Measurements from ENCODE around the gene GPR176.

Gene GPR176

GRCh38 chr15:39892418-39892817 is 27.6 kb downstream of the GPR176 start:
- WGBS (ENCODE audit: insufficient coverage, insufficient read length), result no CpG with 5 or more reads among the region's 5 CpGs
- no peaks in the 10 kb centered on the region; the same call in 1 of the 2 replicates for H3K36me3 ChIP-seq (ENCODE audit: control insufficient read depth, insufficient read depth, low read length)
- no peak overlapping the region for H3K27ac ChIP-seq (ENCODE audit: low read length)
- H3K27me3 ChIP-seq (ENCODE audit: control insufficient read depth, insufficient read depth, low read length), result no peaks in the 10 kb centered on the region
- H3K4me1 ChIP-seq (ENCODE audit: control insufficient read depth, insufficient read depth, low read length), result peaks cover 5% of the 10 kb centered on the region; the same call in 1 of the 2 replicates
- no peak for DNase-seq (ENCODE audit: low read depth, low spot score)
- no peaks in the 10 kb centered on the region for H3K9me3 ChIP-seq (ENCODE audit: control insufficient read depth, insufficient read depth, low read length)
- H3K4me3 ChIP-seq (ENCODE audit: low read length), result no peak overlapping the region

DNA sequence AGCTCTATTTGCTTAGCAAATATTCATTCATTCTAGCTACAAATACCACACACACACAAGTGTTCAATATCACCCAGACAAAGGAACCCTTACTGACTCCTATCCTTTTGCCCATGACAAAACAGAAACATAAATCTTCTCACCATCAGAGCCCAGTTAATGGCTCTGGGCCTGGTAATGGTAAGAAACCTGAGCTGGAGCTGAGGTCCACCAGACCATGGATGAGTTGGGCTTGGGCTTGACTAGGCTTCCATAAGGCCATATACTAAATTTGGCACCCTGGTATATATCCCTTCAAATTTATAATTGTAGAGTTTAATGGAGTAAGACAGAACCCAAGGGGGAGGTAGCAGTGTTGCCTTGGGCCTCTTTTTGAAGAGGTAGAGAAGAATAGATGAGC is 29.4 kb downstream of the GPR176 start:
- H3K9me3 ChIP-seq (ENCODE audit: control insufficient read depth, insufficient read depth, low read length), result no peaks in the 10 kb centered on the region
- DNase-seq (ENCODE audit: low read depth, low spot score), result no peak
- H3K4me3 ChIP-seq (ENCODE audit: low read length), result no peak overlapping the region
- H3K27ac ChIP-seq (ENCODE audit: low read length), result no peak overlapping the region
- peaks cover 9% of the 10 kb centered on the region; the same call in 1 of the 2 replicates for H3K4me1 ChIP-seq (ENCODE audit: control insufficient read depth, insufficient read depth, low read length)
- no peaks in the 10 kb centered on the region for H3K36me3 ChIP-seq (ENCODE audit: control insufficient read depth, insufficient read depth, low read length)
- no peaks in the 10 kb centered on the region for H3K27me3 ChIP-seq (ENCODE audit: control insufficient read depth, insufficient read depth, low read length)

DNA sequence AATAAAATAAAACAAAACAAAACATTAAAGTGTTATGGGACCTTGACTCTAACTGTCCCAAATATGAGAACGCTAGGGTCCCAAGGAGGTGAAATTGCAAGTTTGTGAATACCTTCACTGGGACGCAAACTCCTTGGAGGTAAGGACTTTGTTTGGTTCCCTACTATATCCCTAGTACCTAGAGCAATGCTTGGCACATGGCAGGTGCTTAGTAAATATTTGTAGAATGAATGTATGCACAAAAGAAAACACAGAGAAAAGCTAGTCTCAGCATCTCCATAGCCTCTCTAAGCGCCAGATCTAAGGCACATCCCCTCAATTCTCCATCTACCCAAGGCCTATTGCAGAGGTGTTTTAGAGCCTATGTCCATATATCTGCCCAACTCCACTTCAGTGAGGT is 30.5 kb downstream of the GPR176 start:
- WGBS (ENCODE audit: insufficient coverage, insufficient read length), result no CpG with 5 or more reads among the region's 3 CpGs
- H3K27ac ChIP-seq (ENCODE audit: low read length), result peak overlapping the region; percentile 24
- no peaks in the 10 kb centered on the region for H3K9me3 ChIP-seq (ENCODE audit: control insufficient read depth, insufficient read depth, low read length)
- H3K4me3 ChIP-seq (ENCODE audit: low read length), result no peak overlapping the region
- no peaks in the 10 kb centered on the region for H3K36me3 ChIP-seq (ENCODE audit: control insufficient read depth, insufficient read depth, low read length)
- no peak for DNase-seq (ENCODE audit: low read depth, low spot score)
- H3K4me1 ChIP-seq (ENCODE audit: control insufficient read depth, insufficient read depth, low read length), result peaks cover 10% of the 10 kb centered on the region; the same call in 1 of the 2 replicates
- no peaks in the 10 kb centered on the region for H3K27me3 ChIP-seq (ENCODE audit: control insufficient read depth, insufficient read depth, low read length)

- H3K27me3 ChIP-seq (ENCODE audit: control insufficient read depth, insufficient read depth, low read length), result no peaks in the 10 kb centered on the region
- H3K27ac ChIP-seq (ENCODE audit: low read length), result peak overlapping the region; percentile 91
- DNase-seq (ENCODE audit: low read depth, low spot score), result no peak
- WGBS (ENCODE audit: insufficient coverage, insufficient read length), result no CpG with 5 or more reads among the region's 2 CpGs
- H3K36me3 ChIP-seq (ENCODE audit: control insufficient read depth, insufficient read depth, low read length), result no peaks in the 10 kb centered on the region
- no peaks in the 10 kb centered on the region for H3K9me3 ChIP-seq (ENCODE audit: control insufficient read depth, insufficient read depth, low read length)
- peaks cover 14% of the 10 kb centered on the region; the same call in 1 of the 2 replicates for H3K4me1 ChIP-seq (ENCODE audit: control insufficient read depth, insufficient read depth, low read length)
- H3K4me3 ChIP-seq (ENCODE audit: low read length), result no peak overlapping the region
Observed at GRCh38 chr15:39888809-39889208, 31.3 kb downstream of the GPR176 start.

DNA sequence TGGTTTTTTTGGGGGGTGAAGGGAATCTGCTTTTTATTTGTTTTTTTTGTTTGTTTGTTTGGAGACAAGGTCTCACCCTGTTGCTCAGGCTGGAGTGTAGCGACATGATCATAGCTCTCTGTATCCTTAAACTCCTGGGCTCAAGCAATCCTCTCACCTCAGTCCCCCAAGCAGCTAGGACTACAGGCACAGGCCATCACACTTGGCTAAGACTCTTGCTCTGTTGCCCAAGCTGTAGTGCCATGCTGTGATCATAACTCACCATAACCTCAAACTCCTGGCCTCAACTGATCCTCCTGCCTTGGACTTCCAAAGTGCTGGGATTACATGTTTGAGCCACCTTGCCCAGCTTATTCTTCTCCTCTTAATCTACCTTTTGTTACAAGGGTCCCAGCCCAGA is 31.8 kb downstream of the GPR176 start:
- Histone ChIP-seq H3K4me1 (ENCODE audit: control insufficient read depth, insufficient read depth, low read length) (peaks cover 14% of the 10 kb centered on the region; the same call in 1 of the 2 replicates), H3K9me3 (ENCODE audit: control insufficient read depth, insufficient read depth, low read length) (no peaks in the 10 kb centered on the region)

DNA sequence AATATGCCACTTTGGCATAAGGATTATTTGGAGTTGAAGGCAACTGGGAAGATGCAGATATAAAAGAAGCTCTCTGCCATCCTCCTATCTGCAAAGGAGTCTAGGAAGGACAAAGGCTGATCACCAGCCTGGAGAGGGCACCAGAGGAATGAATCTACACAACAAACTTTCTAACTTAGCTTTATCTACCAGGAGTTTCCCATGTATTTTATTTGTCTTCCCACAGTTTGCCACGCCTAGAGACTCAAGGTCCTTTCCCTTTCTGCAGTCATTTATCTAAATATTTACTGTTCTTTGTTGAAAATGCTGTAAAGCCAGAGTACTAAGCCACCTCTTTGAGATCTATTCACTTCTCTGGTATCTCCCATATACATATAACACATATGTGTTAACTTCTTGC is 32.2 kb downstream of the GPR176 start:
- Histone ChIP-seq H3K4me1 (ENCODE audit: control insufficient read depth, insufficient read depth, low read length) (peaks cover 14% of the 10 kb centered on the region; the same call in 1 of the 2 replicates), H3K36me3 (ENCODE audit: control insufficient read depth, insufficient read depth, low read length) (peaks cover under 1% of the 10 kb centered on the region; the same call in 1 of the 2 replicates), H3K27me3 (ENCODE audit: control insufficient read depth, insufficient read depth, low read length) (no peaks in the 10 kb centered on the region), H3K9me3 (ENCODE audit: control insufficient read depth, insufficient read depth, low read length) (no peaks in the 10 kb centered on the region), H3K27ac (ENCODE audit: low read length) (peak overlapping the region; percentile 91), H3K4me3 (ENCODE audit: low read length) (no peak overlapping the region)
- no peak for DNase-seq (ENCODE audit: low read depth, low spot score)
- WGBS (ENCODE audit: insufficient coverage, insufficient read length), result no CpG with 5 or more reads among the region's 1 CpG

More for the DNA sequence above, 31.8 kb downstream of the GPR176 start:
- no CpG with 5 or more reads among the region's 1 CpG for WGBS (ENCODE audit: insufficient coverage, insufficient read length)
- no peaks in the 10 kb centered on the region for H3K27me3 ChIP-seq (ENCODE audit: control insufficient read depth, insufficient read depth, low read length)
- no peak for DNase-seq (ENCODE audit: low read depth, low spot score)
- H3K4me3 ChIP-seq (ENCODE audit: low read length), result no peak overlapping the region
- H3K36me3 ChIP-seq (ENCODE audit: control insufficient read depth, insufficient read depth, low read length), result no peaks in the 10 kb centered on the region
- H3K27ac ChIP-seq (ENCODE audit: low read length), result peak overlapping the region; percentile 91

DNA sequence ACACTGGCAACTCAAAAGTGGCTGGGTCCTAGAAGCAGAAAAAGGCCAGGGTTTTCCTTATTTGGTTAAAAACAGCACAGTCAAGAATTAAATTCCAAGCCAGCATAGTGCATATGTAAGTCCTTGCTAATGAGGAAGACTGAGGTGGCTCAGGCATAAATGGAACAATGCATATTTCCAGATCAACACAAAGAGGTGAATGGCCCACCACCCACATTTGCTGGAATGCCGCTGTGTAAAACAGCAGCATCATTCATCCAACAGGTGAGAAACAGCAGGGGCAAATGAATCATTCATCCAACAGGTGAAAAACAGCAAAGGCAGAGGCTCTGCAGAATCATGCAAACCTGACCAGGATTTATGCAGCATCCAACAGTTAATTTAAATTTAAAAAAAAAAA is 32.9 kb downstream of the GPR176 start:
- Histone ChIP-seq H3K4me3 (ENCODE audit: low read length) (no peak overlapping the region), H3K9me3 (ENCODE audit: control insufficient read depth, insufficient read depth, low read length) (no peaks in the 10 kb centered on the region), H3K4me1 (ENCODE audit: control insufficient read depth, insufficient read depth, low read length) (peaks cover 12% of the 10 kb centered on the region; the same call in 1 of the 2 replicates), H3K27ac (ENCODE audit: low read length) (peak overlapping the region; percentile 98), H3K36me3 (ENCODE audit: control insufficient read depth, insufficient read depth, low read length) (peaks cover 4% of the 10 kb centered on the region; the same call in 1 of the 2 replicates), H3K27me3 (ENCODE audit: control insufficient read depth, insufficient read depth, low read length) (no peaks in the 10 kb centered on the region)
- WGBS (ENCODE audit: insufficient coverage, insufficient read length), result no CpG with 5 or more reads among the region's 1 CpG
- DNase-seq (ENCODE audit: low read depth, low spot score), result peak; percentile 96

DNA sequence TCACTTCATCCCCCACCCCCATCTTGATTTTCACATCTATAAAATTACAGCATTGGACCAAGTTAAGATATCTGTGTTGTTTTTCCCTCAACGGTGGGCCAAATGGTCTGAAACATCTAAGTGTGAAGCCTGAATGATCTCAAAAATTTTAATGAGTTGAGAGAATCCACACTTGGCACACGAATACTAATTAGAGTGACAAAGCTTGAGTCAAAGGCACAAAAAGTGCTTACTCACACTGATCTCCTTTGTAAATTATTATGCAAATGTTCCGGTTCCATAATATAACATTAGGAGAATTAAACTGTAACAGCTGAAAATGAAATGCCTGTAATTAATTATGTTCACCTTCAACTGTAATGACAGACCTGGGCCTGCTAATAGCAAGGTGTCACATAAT is 33.6 kb downstream of the GPR176 start:
- H3K27ac ChIP-seq (ENCODE audit: low read length), result peak overlapping the region; percentile 98
- DNase-seq (ENCODE audit: low read depth, low spot score), result no peak
- H3K9me3 ChIP-seq (ENCODE audit: control insufficient read depth, insufficient read depth, low read length), result no peaks in the 10 kb centered on the region
- H3K27me3 ChIP-seq (ENCODE audit: control insufficient read depth, insufficient read depth, low read length), result no peaks in the 10 kb centered on the region
- WGBS (ENCODE audit: insufficient coverage, insufficient read length), result no CpG with 5 or more reads among the region's 3 CpGs
- peaks cover 4% of the 10 kb centered on the region; the same call in 1 of the 2 replicates for H3K36me3 ChIP-seq (ENCODE audit: control insufficient read depth, insufficient read depth, low read length)
- no peak overlapping the region for H3K4me3 ChIP-seq (ENCODE audit: low read length)
- peaks cover 12% of the 10 kb centered on the region; the same call in 1 of the 2 replicates for H3K4me1 ChIP-seq (ENCODE audit: control insufficient read depth, insufficient read depth, low read length)

GRCh38 chr15:39885099-39885777 is 34.8 kb downstream of the GPR176 start:
- H3K4me1 ChIP-seq (ENCODE audit: control insufficient read depth, insufficient read depth, low read length), result peaks cover 12% of the 10 kb centered on the region; the same call in 1 of the 2 replicates
- DNase-seq (ENCODE audit: low read depth, low spot score), result no peak
- no peaks in the 10 kb centered on the region for H3K9me3 ChIP-seq (ENCODE audit: control insufficient read depth, insufficient read depth, low read length)
- H3K36me3 ChIP-seq (ENCODE audit: control insufficient read depth, insufficient read depth, low read length), result peaks cover 4% of the 10 kb centered on the region; the same call in 1 of the 2 replicates
- H3K4me3 ChIP-seq (ENCODE audit: low read length), result no peak overlapping the region
- H3K27ac ChIP-seq (ENCODE audit: low read length), result no peak overlapping the region
- no peaks in the 10 kb centered on the region for H3K27me3 ChIP-seq (ENCODE audit: control insufficient read depth, insufficient read depth, low read length)

DNA sequence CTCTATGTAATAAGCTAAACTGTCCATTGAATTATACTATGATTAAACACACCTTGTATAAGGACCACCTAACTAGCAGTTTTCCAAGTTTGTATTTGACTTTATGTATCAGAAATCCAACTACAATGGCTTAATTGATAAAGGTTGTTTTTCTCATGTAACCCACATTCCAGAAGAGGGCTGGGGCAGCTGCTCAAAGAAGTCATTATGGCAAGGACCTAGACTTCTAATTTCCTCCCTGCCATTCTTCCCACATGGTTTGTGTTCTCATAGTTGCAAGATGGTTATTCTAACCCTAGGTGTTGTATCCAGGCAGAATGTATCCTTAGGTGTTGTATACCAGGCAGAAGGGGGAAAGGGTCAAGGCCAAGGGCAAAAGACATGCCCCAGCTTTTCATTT is 35.7 kb downstream of the GPR176 start:
- no peak overlapping the region for H3K27ac ChIP-seq (ENCODE audit: low read length)
- peaks cover 12% of the 10 kb centered on the region; the same call in 1 of the 2 replicates for H3K4me1 ChIP-seq (ENCODE audit: control insufficient read depth, insufficient read depth, low read length)
- DNase-seq (ENCODE audit: low read depth, low spot score), result no peak
- H3K4me3 ChIP-seq (ENCODE audit: low read length), result no peak overlapping the region
- peaks cover 4% of the 10 kb centered on the region; the same call in 1 of the 2 replicates for H3K36me3 ChIP-seq (ENCODE audit: control insufficient read depth, insufficient read depth, low read length)
- H3K9me3 ChIP-seq (ENCODE audit: control insufficient read depth, insufficient read depth, low read length), result no peaks in the 10 kb centered on the region
- no peaks in the 10 kb centered on the region for H3K27me3 ChIP-seq (ENCODE audit: control insufficient read depth, insufficient read depth, low read length)

DNA sequence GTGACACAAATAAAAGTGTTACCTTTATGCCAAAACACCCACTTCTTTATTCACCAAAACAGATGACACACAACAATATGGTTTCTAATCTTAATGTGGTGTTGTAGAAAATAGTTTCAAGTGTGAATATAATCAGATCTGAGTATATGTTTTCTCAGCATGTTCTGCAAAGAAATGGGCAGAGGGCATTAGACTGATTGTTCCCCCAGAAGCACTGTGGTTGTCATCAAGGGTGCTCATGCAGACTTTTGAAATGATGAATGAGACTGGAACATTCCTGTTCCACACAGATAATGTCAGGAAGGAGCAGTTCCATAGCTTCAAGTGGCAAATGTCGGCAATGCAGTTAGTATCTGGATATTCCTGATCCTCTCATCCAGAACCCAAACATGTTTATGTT is 37.5 kb downstream of the GPR176 start:
- Histone ChIP-seq H3K36me3 (ENCODE audit: control insufficient read depth, insufficient read depth, low read length) (peaks cover 4% of the 10 kb centered on the region; the same call in 1 of the 2 replicates), H3K27me3 (ENCODE audit: control insufficient read depth, insufficient read depth, low read length) (no peaks in the 10 kb centered on the region), H3K27ac (ENCODE audit: low read length) (no peak overlapping the region), H3K4me3 (ENCODE audit: low read length) (no peak overlapping the region), H3K4me1 (ENCODE audit: control insufficient read depth, insufficient read depth, low read length) (peaks cover 8% of the 10 kb centered on the region; the same call in 1 of the 2 replicates), H3K9me3 (ENCODE audit: control insufficient read depth, insufficient read depth, low read length) (no peaks in the 10 kb centered on the region)
- no CpG with 5 or more reads among the region's 1 CpG for WGBS (ENCODE audit: insufficient coverage, insufficient read length)
- DNase-seq (ENCODE audit: low read depth, low spot score), result no peak
